Astrocyte of the spinal cord (primary cell): Measurements from ENCODE around the gene CALML4.
"Not testable (repeated sequence)": the region's sequence is repeated elsewhere in the genome, so short reads cannot be mapped to it uniquely, and the experiment has no call there.

Source experiments
- DNase-seq: peaks from one replicate; pipeline ENCODE4 v3.0.0; 2011; ENCODE audit warnings: low read depth, low spot score
- H3K4me3 ChIP-seq: 2 replicates; pipeline ENCODE4 v1.5.1; 2011; ENCODE audit warnings: low read depth, mild to moderate bottlenecking, low read length, moderate library complexity
- in situ Hi-C: cut with HindIII; loops from 2 replicates; pipeline ENCODE4 v1.10.0; 2017; ENCODE audit warnings: low sequenced_read_pairs
- TF ChIP-seq, protein P1 (sequence below): IDR thresholded peaks from 2 replicates; pipeline ENCODE4 v1.5.1; 2012; ENCODE audit warnings: low read depth, mild to moderate bottlenecking, low read length, inconsistent platforms

The CALML4 gene

DNA sequence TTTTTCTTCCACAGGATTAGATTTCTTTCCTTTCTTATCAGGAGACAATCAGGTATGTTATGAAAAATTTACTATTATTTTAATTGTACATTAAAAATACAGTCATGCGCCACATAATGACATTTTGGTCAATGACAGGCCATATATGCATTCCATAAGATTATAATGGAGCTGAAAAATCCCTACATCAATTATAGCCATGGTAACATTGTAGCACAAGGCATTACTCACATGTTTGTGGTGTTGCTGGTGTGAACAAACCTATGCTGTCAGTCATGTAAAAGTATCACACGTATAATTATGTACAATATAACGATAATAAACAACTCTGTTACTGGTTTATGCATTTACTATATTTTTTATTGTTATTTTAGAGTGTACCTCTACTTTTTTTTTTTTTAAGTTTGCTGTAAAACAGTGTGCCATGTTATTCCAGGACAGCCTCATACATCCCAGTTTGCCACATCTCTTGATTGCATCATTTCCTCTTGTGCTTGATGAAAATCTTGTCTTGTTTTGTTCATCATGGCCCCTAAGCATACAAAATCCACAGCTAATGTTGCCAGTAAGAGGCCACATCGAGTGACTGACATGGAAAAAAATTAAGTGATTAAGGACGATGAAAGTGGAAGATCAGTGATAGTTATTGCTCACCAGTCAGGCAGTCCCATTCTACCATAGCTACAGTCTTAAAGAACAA, 21.4 kb downstream of the CALML4 start:
- no peak overlapping the region for H3K4me3 ChIP-seq
- TF ChIP-seq, protein P1, sequence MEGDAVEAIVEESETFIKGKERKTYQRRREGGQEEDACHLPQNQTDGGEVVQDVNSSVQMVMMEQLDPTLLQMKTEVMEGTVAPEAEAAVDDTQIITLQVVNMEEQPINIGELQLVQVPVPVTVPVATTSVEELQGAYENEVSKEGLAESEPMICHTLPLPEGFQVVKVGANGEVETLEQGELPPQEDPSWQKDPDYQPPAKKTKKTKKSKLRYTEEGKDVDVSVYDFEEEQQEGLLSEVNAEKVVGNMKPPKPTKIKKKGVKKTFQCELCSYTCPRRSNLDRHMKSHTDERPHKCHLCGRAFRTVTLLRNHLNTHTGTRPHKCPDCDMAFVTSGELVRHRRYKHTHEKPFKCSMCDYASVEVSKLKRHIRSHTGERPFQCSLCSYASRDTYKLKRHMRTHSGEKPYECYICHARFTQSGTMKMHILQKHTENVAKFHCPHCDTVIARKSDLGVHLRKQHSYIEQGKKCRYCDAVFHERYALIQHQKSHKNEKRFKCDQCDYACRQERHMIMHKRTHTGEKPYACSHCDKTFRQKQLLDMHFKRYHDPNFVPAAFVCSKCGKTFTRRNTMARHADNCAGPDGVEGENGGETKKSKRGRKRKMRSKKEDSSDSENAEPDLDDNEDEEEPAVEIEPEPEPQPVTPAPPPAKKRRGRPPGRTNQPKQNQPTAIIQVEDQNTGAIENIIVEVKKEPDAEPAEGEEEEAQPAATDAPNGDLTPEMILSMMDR = no peak
- no peak for DNase-seq
- in situ Hi-C loops = no loop called here

GRCh38 chr15:68177742-68178141, 27.4 kb downstream of the CALML4 start:
- H3K4me3 ChIP-seq = no peak overlapping the region
- TF ChIP-seq, protein P1 = no peak
- no peak for DNase-seq
- in situ Hi-C loops = no loop called here

GRCh38 chr15:68176601-68177000, 28.5 kb downstream of the CALML4 start:
- DNase-seq = no peak
- in situ Hi-C loops = no loop called here
- TF ChIP-seq, protein P1 = no peak
- no peak overlapping the region for H3K4me3 ChIP-seq

DNA sequence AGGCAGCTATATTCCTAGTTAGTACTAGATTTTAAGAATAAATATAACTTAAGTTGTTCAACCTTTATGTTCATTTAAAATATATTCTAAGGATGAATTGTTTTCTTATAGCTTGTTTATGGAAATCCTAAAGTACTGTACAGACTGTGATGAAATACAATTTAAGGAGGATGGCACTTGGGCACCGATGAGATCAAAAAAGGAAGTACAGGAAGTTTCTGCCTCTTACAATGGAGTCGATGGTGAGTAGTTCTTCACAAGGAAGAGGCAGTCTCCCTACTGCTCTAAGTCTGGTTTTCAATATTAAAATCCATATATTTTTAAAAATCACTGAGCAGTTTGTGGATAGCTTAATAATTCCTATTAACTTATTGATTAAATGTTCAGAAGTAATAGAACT, 29.6 kb downstream of the CALML4 start:
- TF ChIP-seq, protein P1 = no peak
- no peak overlapping the region for H3K4me3 ChIP-seq
- in situ Hi-C loops = no loop called here
- DNase-seq = no peak

- in situ Hi-C loops = no loop called here
- no peak overlapping the region for H3K4me3 ChIP-seq
- DNase-seq = no peak
- TF ChIP-seq, protein P1 = no peak
These were observed 32.0 kb downstream of the CALML4 start for GRCh38 chr15:68173119-68173518.

GRCh38 chr15:68172037-68172436, 33.1 kb downstream of the CALML4 start:
- DNase-seq, H3K4me3 ChIP-seq, in situ Hi-C loops: not testable (repeated sequence)

- no peak for DNase-seq
- TF ChIP-seq, protein P1 = no peak
- no peak overlapping the region for H3K4me3 ChIP-seq
- in situ Hi-C loops = no loop called here
These were observed 38.3 kb downstream of the CALML4 start for GRCh38 chr15:68166847-68167246.
